ENCODE measurements around the gene DCST1.

Gene DCST1

DNA sequence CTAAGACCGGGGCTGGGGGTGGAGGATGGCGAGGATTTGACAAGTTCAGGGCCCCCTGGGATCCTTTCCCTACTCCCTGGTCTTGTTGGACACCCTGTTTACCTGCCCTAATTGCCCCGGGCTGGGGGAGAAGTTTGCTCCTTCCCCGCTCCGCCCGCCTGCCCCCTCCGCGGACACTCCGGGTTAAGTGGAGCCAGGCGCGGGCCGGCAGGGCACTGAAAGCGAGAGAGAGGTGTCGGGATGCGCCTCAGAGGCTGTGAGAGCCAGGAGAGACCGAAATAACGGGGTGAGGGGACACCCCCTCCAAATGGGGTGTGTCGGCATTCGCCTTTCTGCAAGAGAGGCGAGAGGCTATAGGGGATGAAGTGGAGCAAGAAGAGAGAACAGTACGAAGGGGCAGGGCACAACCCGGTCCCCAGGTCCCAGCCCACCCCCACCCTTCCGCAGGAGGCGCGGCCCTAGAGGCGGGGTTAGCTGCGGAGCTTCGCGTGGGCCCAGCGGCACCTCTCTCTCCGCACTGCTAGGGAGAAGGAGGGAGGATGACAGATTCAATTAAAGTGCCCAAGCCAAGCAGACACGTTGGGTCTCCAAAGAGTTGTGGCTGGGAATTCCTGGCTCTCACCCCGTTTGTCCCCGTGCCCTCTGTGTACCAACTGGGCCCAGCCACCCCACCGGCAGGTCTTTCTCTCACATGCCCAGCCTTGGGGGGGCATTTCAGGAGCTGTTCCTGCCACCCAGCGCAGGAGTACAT is 48.9 kb downstream of the DCST1 start:
- Histone ChIP-seq H3K9ac (ENCODE audit: low read depth in 1 of 2, low read length in 2 of 2) (peak overlapping the region; percentile 74 to 90), H3K27me3 (ENCODE audit: control insufficient read depth in 2 of 2, insufficient read depth in 2 of 2, low read length in 2 of 2) (peaks cover 13 to 23% of the 10 kb centered on the region in 2 donors), H3K4me3 (ENCODE audit: low read length in 2 of 2) (peak overlapping the region; percentile 54 to 57), H3K36me3 (ENCODE audit: control insufficient read depth in 2 of 2, insufficient read depth in 2 of 2, low read length in 2 of 2) (no peaks in the 10 kb centered on the region), H3K4me1 (ENCODE audit: control insufficient read depth in 2 of 2, insufficient read depth in 2 of 2, low read length in 2 of 2) (peaks cover 52 to 68% of the 10 kb centered on the region in 2 donors), H3K27ac (ENCODE audit: low read depth in 2 of 2, low read length in 2 of 2) (peak overlapping the region; percentile 93 to 96), H3K9me3 (ENCODE audit: control insufficient read depth in 2 of 2, low read length in 2 of 2) (no peaks in the 10 kb centered on the region)

DNA sequence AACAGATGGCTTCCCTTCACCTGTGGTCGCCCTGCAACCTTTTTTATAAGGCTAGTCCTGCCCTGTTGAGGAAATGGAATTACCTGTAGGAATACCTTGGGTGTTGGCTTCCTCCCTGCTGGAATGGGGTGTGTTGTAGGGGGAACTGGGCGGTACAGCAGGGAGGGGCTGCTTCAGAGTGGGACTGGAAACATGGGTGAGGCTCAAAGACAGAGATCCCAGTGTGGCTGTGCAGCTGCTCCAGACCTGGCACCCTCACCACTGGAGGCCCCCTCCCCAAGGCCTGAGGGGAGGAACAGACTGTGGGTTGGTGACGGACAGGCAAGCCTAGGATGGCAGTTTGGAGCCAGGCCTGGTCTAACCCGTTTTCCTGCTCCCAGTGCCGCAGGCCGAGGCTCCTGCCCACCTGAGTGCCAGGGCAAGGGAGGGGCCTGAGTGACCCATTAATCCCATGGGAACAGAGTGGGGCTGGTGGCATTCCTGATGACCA is 49.5 kb downstream of the DCST1 start:
- Histone ChIP-seq H3K27ac (ENCODE audit: low read depth in 2 of 2, low read length in 2 of 2) (peak overlapping the region; percentile 93 to 96), H3K4me3 (ENCODE audit: low read length in 2 of 2) (peak overlapping the region; percentile 54 to 57), H3K9me3 (ENCODE audit: control insufficient read depth in 2 of 2, low read length in 2 of 2) (no peaks in the 10 kb centered on the region), H3K9ac (ENCODE audit: low read depth in 1 of 2, low read length in 2 of 2) (peak overlapping the region; percentile 74 to 90), H3K36me3 (ENCODE audit: control insufficient read depth in 2 of 2, insufficient read depth in 2 of 2, low read length in 2 of 2) (no peaks in the 10 kb centered on the region), H3K27me3 (ENCODE audit: control insufficient read depth in 2 of 2, insufficient read depth in 2 of 2, low read length in 2 of 2) (peaks cover 13 to 23% of the 10 kb centered on the region in 2 donors), H3K4me1 (ENCODE audit: control insufficient read depth in 2 of 2, insufficient read depth in 2 of 2, low read length in 2 of 2) (peaks cover 52 to 62% of the 10 kb centered on the region in 2 donors)

- H3K36me3 ChIP-seq (ENCODE audit: control insufficient read depth in 2 of 2, insufficient read depth in 2 of 2, low read length in 2 of 2): no peaks in the 10 kb centered on the region
- H3K27me3 ChIP-seq (ENCODE audit: control insufficient read depth in 2 of 2, insufficient read depth in 2 of 2, low read length in 2 of 2): peaks cover 13 to 23% of the 10 kb centered on the region in 2 donors
- H3K4me1 ChIP-seq (ENCODE audit: control insufficient read depth in 2 of 2, insufficient read depth in 2 of 2, low read length in 2 of 2): peaks cover 52 to 61% of the 10 kb centered on the region in 2 donors
- H3K27ac ChIP-seq (ENCODE audit: low read depth in 2 of 2, low read length in 2 of 2): peak overlapping the region; percentile 93 to 96
- H3K9me3 ChIP-seq (ENCODE audit: control insufficient read depth in 2 of 2, low read length in 2 of 2): no peaks in the 10 kb centered on the region
- peak overlapping the region; percentile 79 to 87 for H3K4me3 ChIP-seq (ENCODE audit: low read length in 2 of 2)
- H3K9ac ChIP-seq (ENCODE audit: low read depth in 1 of 2, low read length in 2 of 2): peak overlapping the region; percentile 90 to 91
Measured at GRCh38 chr1:155083865-155084721, 50.5 kb downstream of the DCST1 start.

DNA sequence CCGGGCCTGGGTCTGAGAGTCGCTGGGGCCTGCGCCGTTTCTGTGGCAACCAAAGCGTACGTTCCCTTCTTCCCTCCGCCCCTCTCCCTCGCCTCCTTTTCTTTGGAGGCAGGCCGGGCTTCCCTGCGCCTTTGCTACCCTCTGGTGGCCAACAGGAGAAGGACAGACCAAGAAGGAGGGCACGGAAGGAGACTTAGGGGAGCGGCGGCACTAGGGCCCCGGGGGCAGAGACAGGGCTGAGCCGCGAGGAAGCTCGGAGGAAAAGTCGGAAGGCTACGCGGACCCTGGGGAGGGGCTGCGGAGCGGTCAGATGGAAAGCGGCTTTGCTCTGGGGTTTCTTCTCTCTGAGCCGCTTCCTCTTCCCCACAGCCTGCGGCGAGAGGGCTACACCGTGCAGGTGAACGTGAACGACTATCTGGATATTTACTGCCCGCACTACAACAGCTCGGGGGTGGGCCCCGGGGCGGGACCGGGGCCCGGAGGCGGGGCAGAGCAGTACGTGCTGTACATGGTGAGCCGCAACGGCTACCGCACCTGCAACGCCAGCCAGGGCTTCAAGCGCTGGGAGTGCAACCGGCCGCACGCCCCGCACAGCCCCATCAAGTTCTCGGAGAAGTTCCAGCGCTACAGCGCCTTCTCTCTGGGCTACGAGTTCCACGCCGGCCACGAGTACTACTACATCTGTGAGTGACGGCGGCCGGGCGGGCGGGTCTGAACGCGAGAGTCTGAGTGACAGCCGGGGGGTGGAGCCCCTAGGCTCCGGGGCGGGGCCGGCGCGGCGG is 51.3 kb downstream of the DCST1 start:
- peaks cover 51 to 53% of the 10 kb centered on the region in 2 donors for H3K4me1 ChIP-seq (ENCODE audit: control insufficient read depth in 2 of 2, insufficient read depth in 2 of 2, low read length in 2 of 2)
- H3K4me3 ChIP-seq (ENCODE audit: low read length in 2 of 2): peak overlapping the region; percentile 79 to 87
- no peaks in the 10 kb centered on the region for H3K9me3 ChIP-seq (ENCODE audit: control insufficient read depth in 2 of 2, low read length in 2 of 2)
- no peaks in the 10 kb centered on the region for H3K36me3 ChIP-seq (ENCODE audit: control insufficient read depth in 2 of 2, insufficient read depth in 2 of 2, low read length in 2 of 2)
- H3K27me3 ChIP-seq (ENCODE audit: control insufficient read depth in 2 of 2, insufficient read depth in 2 of 2, low read length in 2 of 2): peaks cover 13 to 19% of the 10 kb centered on the region in 2 donors
- peak overlapping the region; percentile 93 to 96 for H3K27ac ChIP-seq (ENCODE audit: low read depth in 2 of 2, low read length in 2 of 2)
- H3K9ac ChIP-seq (ENCODE audit: low read depth in 1 of 2, low read length in 2 of 2): peak overlapping the region; percentile 90 to 95

GRCh38 chr1:155085504-155086127 is 52.0 kb downstream of the DCST1 start:
- Histone ChIP-seq H3K36me3 (ENCODE audit: control insufficient read depth in 2 of 2, insufficient read depth in 2 of 2, low read length in 2 of 2) (no peaks in the 10 kb centered on the region), H3K9me3 (ENCODE audit: control insufficient read depth in 2 of 2, low read length in 2 of 2) (no peaks in the 10 kb centered on the region), H3K9ac (ENCODE audit: low read depth in 1 of 2, low read length in 2 of 2) (peak overlapping the region; percentile 90 to 95), H3K27ac (ENCODE audit: low read depth in 2 of 2, low read length in 2 of 2) (peak overlapping the region; percentile 93 to 96), H3K4me3 (ENCODE audit: low read length in 2 of 2) (peak overlapping the region; percentile 79 to 87), H3K27me3 (ENCODE audit: control insufficient read depth in 2 of 2, insufficient read depth in 2 of 2, low read length in 2 of 2) (peaks cover 13 to 19% of the 10 kb centered on the region in 2 donors), H3K4me1 (ENCODE audit: control insufficient read depth in 2 of 2, insufficient read depth in 2 of 2, low read length in 2 of 2) (peaks cover 47 to 48% of the 10 kb centered on the region in 2 donors)

GRCh38 chr1:155086128-155086741 is 52.6 kb downstream of the DCST1 start:
- Histone ChIP-seq H3K27ac (ENCODE audit: low read depth in 2 of 2, low read length in 2 of 2) (peak overlapping the region; percentile 93 to 96), H3K4me1 (ENCODE audit: control insufficient read depth in 2 of 2, insufficient read depth in 2 of 2, low read length in 2 of 2) (peaks cover 43 to 44% of the 10 kb centered on the region in 2 donors), H3K4me3 (ENCODE audit: low read length in 2 of 2) (peak overlapping the region in 1 of 2 donors; percentile 87), H3K9me3 (ENCODE audit: control insufficient read depth in 2 of 2, low read length in 2 of 2) (no peaks in the 10 kb centered on the region), H3K27me3 (ENCODE audit: control insufficient read depth in 2 of 2, insufficient read depth in 2 of 2, low read length in 2 of 2) (peaks cover 10 to 15% of the 10 kb centered on the region in 2 donors), H3K9ac (ENCODE audit: low read depth in 1 of 2, low read length in 2 of 2) (peak overlapping the region in 1 of 2 donors; percentile 32), H3K36me3 (ENCODE audit: control insufficient read depth in 2 of 2, insufficient read depth in 2 of 2, low read length in 2 of 2) (no peaks in the 10 kb centered on the region)

GRCh38 chr1:155086856-155087535 is 53.4 kb downstream of the DCST1 start:
- Histone ChIP-seq H3K4me1 (ENCODE audit: control insufficient read depth in 2 of 2, insufficient read depth in 2 of 2, low read length in 2 of 2) (peaks cover 43% of the 10 kb centered on the region in 2 donors), H3K36me3 (ENCODE audit: control insufficient read depth in 2 of 2, insufficient read depth in 2 of 2, low read length in 2 of 2) (no peaks in the 10 kb centered on the region), H3K27me3 (ENCODE audit: control insufficient read depth in 2 of 2, insufficient read depth in 2 of 2, low read length in 2 of 2) (peaks cover 10 to 12% of the 10 kb centered on the region in 2 donors), H3K9ac (ENCODE audit: low read depth in 1 of 2, low read length in 2 of 2) (no peak overlapping the region), H3K9me3 (ENCODE audit: control insufficient read depth in 2 of 2, low read length in 2 of 2) (no peaks in the 10 kb centered on the region), H3K27ac (ENCODE audit: low read depth in 2 of 2, low read length in 2 of 2) (no peak overlapping the region), H3K4me3 (ENCODE audit: low read length in 2 of 2) (no peak overlapping the region)

- peaks cover 14 to 22% of the 10 kb centered on the region in 2 donors for H3K4me1 ChIP-seq (ENCODE audit: control insufficient read depth in 2 of 2, insufficient read depth in 2 of 2, low read length in 2 of 2)
- no peaks in the 10 kb centered on the region for H3K9me3 ChIP-seq (ENCODE audit: control insufficient read depth in 2 of 2, low read length in 2 of 2)
- no peak overlapping the region for H3K9ac ChIP-seq (ENCODE audit: low read depth in 1 of 2, low read length in 2 of 2)
- H3K27me3 ChIP-seq (ENCODE audit: control insufficient read depth in 2 of 2, insufficient read depth in 2 of 2, low read length in 2 of 2): no peaks in the 10 kb centered on the region
- H3K4me3 ChIP-seq (ENCODE audit: low read length in 2 of 2): peak overlapping the region; percentile 24 to 45
- H3K36me3 ChIP-seq (ENCODE audit: control insufficient read depth in 2 of 2, insufficient read depth in 2 of 2, low read length in 2 of 2): no peaks in the 10 kb centered on the region
- H3K27ac ChIP-seq (ENCODE audit: low read depth in 2 of 2, low read length in 2 of 2): no peak overlapping the region
Measured at GRCh38 chr1:155091071-155092051, 57.7 kb downstream of the DCST1 start.

Data from mucosa of rectum (tissue), 2 donors.